ENCODE results near the gene ALS2CL. TPM values are rescaled to one million over a fixed set of nuclear protein-coding genes. Genes with fewer than 3 reads are reported as not detected.

The ALS2CL gene
- total and polyA plus RNA-seq, 10 of the 15 experiments (the other 5 are each of a cell fraction or from before 2014, with no cell fraction given): 0.01 to 0.05 TPM; not detected in 8

DNA sequence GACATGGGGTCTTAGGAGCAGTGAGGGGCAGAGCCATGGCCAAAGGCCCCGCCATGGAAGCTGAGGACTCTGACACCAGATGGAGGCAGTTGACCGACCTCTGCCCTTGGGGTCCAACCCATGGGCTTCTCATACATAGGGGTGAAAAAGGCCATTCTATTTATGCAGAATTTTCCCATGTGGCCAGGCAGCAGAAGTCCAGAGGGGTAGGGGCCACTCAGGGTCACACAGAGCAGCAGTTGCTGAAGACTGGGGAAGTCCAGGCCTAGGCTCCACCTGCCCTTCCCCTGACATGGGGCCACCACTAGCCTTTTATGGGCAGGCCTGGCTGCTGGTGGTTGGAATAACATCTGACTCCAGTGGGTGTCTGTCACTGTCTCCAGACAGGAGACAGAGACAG lies 17.8 kb upstream of the ALS2CL start (continued):
- TF ChIP-seq, protein P1, sequence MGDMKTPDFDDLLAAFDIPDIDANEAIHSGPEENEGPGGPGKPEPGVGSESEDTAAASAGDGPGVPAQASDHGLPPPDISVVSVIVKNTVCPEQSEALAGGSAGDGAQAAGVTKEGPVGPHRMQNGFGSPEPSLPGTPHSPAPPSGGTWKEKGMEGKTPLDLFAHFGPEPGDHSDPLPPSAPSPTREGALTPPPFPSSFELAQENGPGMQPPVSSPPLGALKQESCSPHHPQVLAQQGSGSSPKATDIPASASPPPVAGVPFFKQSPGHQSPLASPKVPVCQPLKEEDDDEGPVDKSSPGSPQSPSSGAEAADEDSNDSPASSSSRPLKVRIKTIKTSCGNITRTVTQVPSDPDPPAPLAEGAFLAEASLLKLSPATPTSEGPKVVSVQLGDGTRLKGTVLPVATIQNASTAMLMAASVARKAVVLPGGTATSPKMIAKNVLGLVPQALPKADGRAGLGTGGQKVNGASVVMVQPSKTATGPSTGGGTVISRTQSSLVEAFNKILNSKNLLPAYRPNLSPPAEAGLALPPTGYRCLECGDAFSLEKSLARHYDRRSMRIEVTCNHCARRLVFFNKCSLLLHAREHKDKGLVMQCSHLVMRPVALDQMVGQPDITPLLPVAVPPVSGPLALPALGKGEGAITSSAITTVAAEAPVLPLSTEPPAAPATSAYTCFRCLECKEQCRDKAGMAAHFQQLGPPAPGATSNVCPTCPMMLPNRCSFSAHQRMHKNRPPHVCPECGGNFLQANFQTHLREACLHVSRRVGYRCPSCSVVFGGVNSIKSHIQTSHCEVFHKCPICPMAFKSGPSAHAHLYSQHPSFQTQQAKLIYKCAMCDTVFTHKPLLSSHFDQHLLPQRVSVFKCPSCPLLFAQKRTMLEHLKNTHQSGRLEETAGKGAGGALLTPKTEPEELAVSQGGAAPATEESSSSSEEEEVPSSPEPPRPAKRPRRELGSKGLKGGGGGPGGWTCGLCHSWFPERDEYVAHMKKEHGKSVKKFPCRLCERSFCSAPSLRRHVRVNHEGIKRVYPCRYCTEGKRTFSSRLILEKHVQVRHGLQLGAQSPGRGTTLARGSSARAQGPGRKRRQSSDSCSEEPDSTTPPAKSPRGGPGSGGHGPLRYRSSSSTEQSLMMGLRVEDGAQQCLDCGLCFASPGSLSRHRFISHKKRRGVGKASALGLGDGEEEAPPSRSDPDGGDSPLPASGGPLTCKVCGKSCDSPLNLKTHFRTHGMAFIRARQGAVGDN (IDR thresholded peaks at IDR 0.05): 0 out of 2 replicates have a peak, but pooled peaks have one; percentile 44

DNA sequence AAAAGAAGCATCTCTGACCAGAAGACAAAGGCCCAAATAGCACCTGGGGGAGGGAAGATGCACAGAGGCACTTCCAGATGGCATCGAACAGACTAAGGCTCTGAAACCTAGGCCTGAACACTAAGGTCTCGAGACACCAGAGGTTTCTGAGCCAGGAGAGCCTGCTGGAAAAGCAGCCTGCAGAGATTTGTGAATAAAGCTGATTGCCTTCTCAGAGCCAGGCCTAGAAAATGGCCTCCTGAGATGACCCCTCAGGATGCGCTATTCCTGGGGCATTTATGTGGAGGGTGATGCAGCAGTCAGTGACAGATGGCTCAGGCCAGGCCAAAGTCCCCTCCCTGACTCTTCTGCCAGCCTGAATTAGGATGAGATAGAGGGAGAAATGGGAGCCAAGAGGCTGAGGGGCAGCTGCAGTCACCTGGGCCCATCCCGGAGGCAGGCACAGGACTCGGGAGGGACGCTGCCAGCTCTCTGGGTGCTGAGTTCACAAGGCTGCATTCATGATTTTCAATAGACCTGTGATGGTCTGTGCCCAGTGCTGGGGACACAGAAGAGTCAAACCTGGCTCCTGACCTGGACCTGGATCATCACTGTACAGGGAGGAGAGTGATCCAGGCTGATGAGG lies 17.3 kb upstream of the ALS2CL start:
- Histone ChIP-seq H2AFZ (ENCODE audit: control insufficient read depth, low read depth, low read length) (no peak overlapping the region), H3K36me3 (ENCODE audit: control insufficient read depth in 2 of 2, insufficient read depth in 2 of 2, low read length in 1 of 2) (no peaks in the 10 kb centered on the region), H3K9me3 (replicated peaks; ENCODE audit: control insufficient read depth, insufficient read depth, low read length) (no peaks in the 10 kb centered on the region), H3K4me3 (no peak overlapping the region), H3K27me3 (replicated peaks in 1 of 2; ENCODE audit: control insufficient read depth in 2 of 2, insufficient read depth in 2 of 2, low read length in 1 of 2) (no peaks in the 10 kb centered on the region), H3K4me2 (ENCODE audit: control insufficient read depth, insufficient read depth) (no peak overlapping the region), H3K27ac (ENCODE audit: control insufficient read depth, insufficient read depth) (no peak overlapping the region), H4K20me1 (ENCODE audit: control insufficient read depth, insufficient read depth) (no peaks in the 10 kb centered on the region), H3K4me1 (ENCODE audit: control insufficient read depth, insufficient read depth, low read length) (peaks cover 16% of the 10 kb centered on the region), H3K79me2 (ENCODE audit: control insufficient read depth, insufficient read depth, low read length) (no peaks in the 10 kb centered on the region), H3K9ac (ENCODE audit: control insufficient read depth, insufficient read depth, low read length) (no peak overlapping the region)
- 67% methylated on average over 6 of the region's 6 CpGs for WGBS (ENCODE audit: insufficient coverage, insufficient replicate concordance, low lambda C conversion rate, missing lambda C conversion rate)
- DNase-seq (ENCODE audit: low read depth, low spot score) (no peak), ATAC-seq (no peak), FAIRE-seq (no peak)
- no TSS peak for BruUV-seq (replicated peaks)
- CTCF ChIA-PET: interaction anchor here (1.0 to 1.6 kb wide), 3 partner anchors 149 to 184 kb away, joined by 3 to 5 read pairs (median 4); no protein-coding TSS in a partner anchor
- intact Hi-C loops (cut with micrococcal nuclease; ENCODE audit: unreplicated experiment): no loop called here
- in situ Hi-C loops (cut with MboI): loop anchor here (5.0 to 10.0 kb wide), 2 partner anchors 187 to 664 kb away; no protein-coding TSS in a partner anchor
- SMC1A ChIA-PET (ENCODE audit: uncharacterized antibody, unreplicated experiment): interaction anchor here (1.1 to 1.6 kb wide), 4 partner anchors 27 to 184 kb away, joined by 3 to 4 read pairs (median 4); no protein-coding TSS in a partner anchor
- POLR2A ChIA-PET: no interaction called here
- RAD21 ChIA-PET (ENCODE audit: unreplicated experiment): no interaction called here
- TF ChIP-seq, protein P2, sequence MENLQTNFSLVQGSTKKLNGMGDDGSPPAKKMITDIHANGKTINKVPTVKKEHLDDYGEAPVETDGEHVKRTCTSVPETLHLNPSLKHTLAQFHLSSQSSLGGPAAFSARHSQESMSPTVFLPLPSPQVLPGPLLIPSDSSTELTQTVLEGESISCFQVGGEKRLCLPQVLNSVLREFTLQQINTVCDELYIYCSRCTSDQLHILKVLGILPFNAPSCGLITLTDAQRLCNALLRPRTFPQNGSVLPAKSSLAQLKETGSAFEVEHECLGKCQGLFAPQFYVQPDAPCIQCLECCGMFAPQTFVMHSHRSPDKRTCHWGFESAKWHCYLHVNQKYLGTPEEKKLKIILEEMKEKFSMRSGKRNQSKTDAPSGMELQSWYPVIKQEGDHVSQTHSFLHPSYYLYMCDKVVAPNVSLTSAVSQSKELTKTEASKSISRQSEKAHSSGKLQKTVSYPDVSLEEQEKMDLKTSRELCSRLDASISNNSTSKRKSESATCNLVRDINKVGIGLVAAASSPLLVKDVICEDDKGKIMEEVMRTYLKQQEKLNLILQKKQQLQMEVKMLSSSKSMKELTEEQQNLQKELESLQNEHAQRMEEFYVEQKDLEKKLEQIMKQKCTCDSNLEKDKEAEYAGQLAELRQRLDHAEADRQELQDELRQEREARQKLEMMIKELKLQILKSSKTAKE (IDR thresholded peaks at IDR 0.05; ENCODE audit: low read depth, poor library complexity, severe bottlenecking): no peak
- TF ChIP-seq RB1 (IDR thresholded peaks at IDR 0.05; ENCODE audit: borderline replicate concordance) (no peak), YBX1 (IDR thresholded peaks at IDR 0.05) (no peak), HCFC1 (IDR thresholded peaks at IDR 0.05; ENCODE audit: low read length) (no peak), KLF5 (IDR thresholded peaks at IDR 0.05; ENCODE audit: partially characterized antibody) (no peak), FOS (IDR thresholded peaks at IDR 0.05; ENCODE audit: borderline replicate concordance, extremely low read depth, insufficient read length) (no peak), RUNX3 (IDR thresholded peaks at IDR 0.05; ENCODE audit: low read length) (no peak)
- TF ChIP-seq, protein P3, sequence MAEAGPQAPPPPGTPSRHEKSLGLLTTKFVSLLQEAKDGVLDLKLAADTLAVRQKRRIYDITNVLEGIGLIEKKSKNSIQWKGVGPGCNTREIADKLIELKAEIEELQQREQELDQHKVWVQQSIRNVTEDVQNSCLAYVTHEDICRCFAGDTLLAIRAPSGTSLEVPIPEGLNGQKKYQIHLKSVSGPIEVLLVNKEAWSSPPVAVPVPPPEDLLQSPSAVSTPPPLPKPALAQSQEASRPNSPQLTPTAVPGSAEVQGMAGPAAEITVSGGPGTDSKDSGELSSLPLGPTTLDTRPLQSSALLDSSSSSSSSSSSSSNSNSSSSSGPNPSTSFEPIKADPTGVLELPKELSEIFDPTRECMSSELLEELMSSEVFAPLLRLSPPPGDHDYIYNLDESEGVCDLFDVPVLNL (IDR thresholded peaks at IDR 0.05; ENCODE audit: low read depth, low read length): no peak
- TF ChIP-seq, protein P4, sequence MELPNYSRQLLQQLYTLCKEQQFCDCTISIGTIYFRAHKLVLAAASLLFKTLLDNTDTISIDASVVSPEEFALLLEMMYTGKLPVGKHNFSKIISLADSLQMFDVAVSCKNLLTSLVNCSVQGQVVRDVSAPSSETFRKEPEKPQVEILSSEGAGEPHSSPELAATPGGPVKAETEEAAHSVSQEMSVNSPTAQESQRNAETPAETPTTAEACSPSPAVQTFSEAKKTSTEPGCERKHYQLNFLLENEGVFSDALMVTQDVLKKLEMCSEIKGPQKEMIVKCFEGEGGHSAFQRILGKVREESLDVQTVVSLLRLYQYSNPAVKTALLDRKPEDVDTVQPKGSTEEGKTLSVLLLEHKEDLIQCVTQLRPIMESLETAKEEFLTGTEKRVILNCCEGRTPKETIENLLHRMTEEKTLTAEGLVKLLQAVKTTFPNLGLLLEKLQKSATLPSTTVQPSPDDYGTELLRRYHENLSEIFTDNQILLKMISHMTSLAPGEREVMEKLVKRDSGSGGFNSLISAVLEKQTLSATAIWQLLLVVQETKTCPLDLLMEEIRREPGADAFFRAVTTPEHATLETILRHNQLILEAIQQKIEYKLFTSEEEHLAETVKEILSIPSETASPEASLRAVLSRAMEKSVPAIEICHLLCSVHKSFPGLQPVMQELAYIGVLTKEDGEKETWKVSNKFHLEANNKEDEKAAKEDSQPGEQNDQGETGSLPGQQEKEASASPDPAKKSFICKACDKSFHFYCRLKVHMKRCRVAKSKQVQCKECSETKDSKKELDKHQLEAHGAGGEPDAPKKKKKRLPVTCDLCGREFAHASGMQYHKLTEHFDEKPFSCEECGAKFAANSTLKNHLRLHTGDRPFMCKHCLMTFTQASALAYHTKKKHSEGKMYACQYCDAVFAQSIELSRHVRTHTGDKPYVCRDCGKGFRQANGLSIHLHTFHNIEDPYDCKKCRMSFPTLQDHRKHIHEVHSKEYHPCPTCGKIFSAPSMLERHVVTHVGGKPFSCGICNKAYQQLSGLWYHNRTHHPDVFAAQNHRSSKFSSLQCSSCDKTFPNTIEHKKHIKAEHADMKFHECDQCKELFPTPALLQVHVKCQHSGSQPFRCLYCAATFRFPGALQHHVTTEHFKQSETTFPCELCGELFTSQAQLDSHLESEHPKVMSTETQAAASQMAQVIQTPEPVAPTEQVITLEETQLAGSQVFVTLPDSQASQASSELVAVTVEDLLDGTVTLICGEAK (IDR thresholded peaks at IDR 0.05; ENCODE audit: borderline replicate concordance): no peak
